Endothelial cell of umbilical vein (primary cell): Measurements from ENCODE around the gene LMX1A. TPM values are rescaled to one million over a fixed set of nuclear protein-coding genes. Genes with fewer than 3 reads are reported as not detected.

Experiments used
- BruUV-seq: library from RNA; stranded (reverse); fragments of 400-500 nt; replicated peaks from 2 replicates; lab custom pipeline; 2021; lab: Mats Ljungman, UMichigan
- CTCF ChIA-PET: fragments of 300-600, 350-600 bp; sonication (Branson Sonifier 250); formaldehyde crosslinking; loops from one replicate; lab custom pipeline; 2021; ENCODE audit warnings: antibody characterized with exemption, inconsistent platforms; lab: Charles Lee
- POLR2A ChIA-PET: fragments of 300-600, 350-600 bp; sonication (Branson Sonifier 250); formaldehyde crosslinking; loops from one replicate; lab custom pipeline; 2021; ENCODE audit warnings: antibody characterized with exemption, inconsistent platforms; lab: Charles Lee
- DNase-seq: peaks from one replicate; pipeline ENCODE4 v3.0.0-alpha.2; 2011; ENCODE audit warnings: low read depth, low spot score
- FAIRE-seq: peaks from 2 replicates; lab custom pipeline; 2011; peaks lifted over from hg19 to GRCh38; lab: Jason Lieb, UNC
- H2AFZ ChIP-seq: 2 replicates; pipeline ENCODE4 v1.6.0; 2012; ENCODE audit warnings: low read depth, low read length, control low read depth, inconsistent platforms
- H3K27ac ChIP-seq: 2 replicates; pipeline ENCODE4 v1.5.1; 2011; ENCODE audit warnings: low read depth, mild to moderate bottlenecking, control low read depth, low read length, moderate library complexity; ENCODE audit not compliant: insufficient read depth
- H3K27me3 ChIP-seq, 2 experiments: 2 replicates each; pipeline versions ENCODE4 v1.6.0 to v1.6.1; 2011; ENCODE audit warnings: low read length in 2 of 2, mixed read lengths in 1 of 2; ENCODE audit not compliant: control insufficient read depth in 2 of 2, insufficient read depth in 2 of 2
- H3K36me3 ChIP-seq, 2 experiments: 2 replicates in 1 of 2; 3 replicates in 1 of 2; pipeline ENCODE4 v1.5.1; 2011; ENCODE audit warnings: low read length in 2 of 2, mild to moderate bottlenecking in 1 of 2, moderate library complexity in 1 of 2; ENCODE audit not compliant: control insufficient read depth in 2 of 2, insufficient read depth in 2 of 2; ENCODE audit errors: extremely low read depth in 1 of 2
- H3K4me1 ChIP-seq: 3 replicates; pipeline ENCODE4 v1.5.1; 2011; ENCODE audit warnings: mild to moderate bottlenecking, low read length; ENCODE audit not compliant: control insufficient read depth, insufficient read depth; ENCODE audit errors: extremely low read depth
- H3K4me2 ChIP-seq: 2 replicates; pipeline ENCODE4 v1.6.1; 2011; ENCODE audit warnings: low read length, control low read depth, mixed read lengths; ENCODE audit not compliant: insufficient read depth
- H3K4me3 ChIP-seq, 3 experiments: fragments of 200-600 bp in 1 of 3; sonication (generic), shearing (Covaris generic) in 1 of 3; replicated peaks in 1 of 3; 2 replicates each; pipeline ENCODE4 v1.5.1; 2011 to 2016; ENCODE audit warnings: control low read depth in 3 of 3, low read length in 3 of 3, mild to moderate bottlenecking in 2 of 3, inconsistent platforms in 1 of 3, low read depth in 1 of 3, moderate library complexity in 1 of 3; ENCODE audit not compliant: insufficient read depth in 1 of 3
- H3K79me2 ChIP-seq: 2 replicates; pipeline ENCODE4 v1.6.0; 2012; ENCODE audit warnings: low read length, inconsistent platforms; ENCODE audit not compliant: control insufficient read depth, insufficient read depth
- H3K9ac ChIP-seq: replicated peaks from 2 replicates; pipeline ENCODE3; 2011; ENCODE audit warnings: low read length, control low read depth; ENCODE audit not compliant: insufficient read depth; ENCODE audit errors: extremely low read depth
- H3K9me1 ChIP-seq: replicated peaks from 3 replicates; pipeline ENCODE4 v1.6.0; 2011; ENCODE audit warnings: mild to moderate bottlenecking, low read length; ENCODE audit not compliant: control insufficient read depth, insufficient read depth; ENCODE audit errors: extremely low read depth
- H3K9me3 ChIP-seq: replicated peaks from 2 replicates; pipeline ENCODE4 v1.5.1; 2012; ENCODE audit warnings: low read length, inconsistent platforms; ENCODE audit not compliant: control insufficient read depth, insufficient read depth
- H4K20me1 ChIP-seq: replicated peaks from 2 replicates; pipeline ENCODE3; 2011; ENCODE audit warnings: mild to moderate bottlenecking, low read length; ENCODE audit not compliant: control insufficient read depth, insufficient read depth; ENCODE audit errors: extremely low read depth
- EZH2 ChIP-seq: IDR thresholded peaks from 2 replicates; pipeline ENCODE4 v1.6.1; 2012; ENCODE audit warnings: borderline replicate concordance, low read depth, mild to moderate bottlenecking, moderate library complexity, low read length, inconsistent platforms; ENCODE audit not compliant: severe bottlenecking
- FOS ChIP-seq: IDR thresholded peaks from 2 replicates; pipeline ENCODE4 v1.6.1; 2011; ENCODE audit warnings: mild to moderate bottlenecking, low read length, moderate library complexity, borderline replicate concordance; ENCODE audit not compliant: insufficient read depth
- GATA2 ChIP-seq: IDR thresholded peaks from 2 replicates; pipeline ENCODE4 v1.7.0; 2011; ENCODE audit warnings: low read depth, mild to moderate bottlenecking, moderate library complexity, mixed read lengths, low read length; ENCODE audit not compliant: insufficient read length, insufficient read depth
- JUN ChIP-seq: IDR thresholded peaks from 2 replicates; pipeline ENCODE4 v1.6.1; 2011; ENCODE audit warnings: borderline replicate concordance, low read depth; ENCODE audit not compliant: insufficient read length, insufficient read depth
- MYC ChIP-seq: IDR thresholded peaks from one replicate; pipeline ENCODE4 v1.6.1; 2011; ENCODE audit warnings: mild to moderate bottlenecking, low read depth, low read length
- POLR2A ChIP-seq: IDR thresholded peaks from 2 replicates; pipeline ENCODE4 v1.6.1; 2012; ENCODE audit warnings: low read depth, mild to moderate bottlenecking, control low read depth, low read length
- POLR2AphosphoS5 ChIP-seq: IDR thresholded peaks from 2 replicates; pipeline ENCODE4 v1.6.1; 2012; ENCODE audit warnings: low read depth, mild to moderate bottlenecking, control low read depth, low read length, moderate library complexity; ENCODE audit not compliant: insufficient read depth
- dilution Hi-C: fragments of 300-500 bp; cut with MboI; formaldehyde crosslinking; loops from one replicate; pipeline ENCODE4 v1.15.0; 2019; ENCODE audit warnings: low sequenced_read_pairs; ENCODE audit not compliant: extremely low pct_ligation_motif_present
- intact Hi-C: fragments of 100-400 bp; cut with micrococcal nuclease; formaldehyde crosslinking; loops from one replicate; pipeline ENCODE4 v1.10.0; 2022
- polyA plus RNA-seq, 4 experiments: library from polyadenylated mRNA; depleted of rRNA in 3 of 4; stranded (reverse) in 3 of 4; unstranded in 1 of 4; fragments of >200 nt; gene quantifications; 2 replicates each; pipeline versions ENCODE4 v1.2.1 to v1.2.3, GENCODE V29; 2011 to 2012; ENCODE audit warnings: missing spikeins in 1 of 4
- total RNA-seq: library from RNA; stranded (reverse); gene quantifications from 2 replicates; pipeline ENCODE4 v1.2.3, GENCODE V29; 2021
- TF ChIP-seq, protein P1 (sequence below), 2 donors: IDR thresholded peaks; 1 replicate in 1 of 2; 2 replicates in 1 of 2; pipeline ENCODE4 v1.5.1; 2011; ENCODE audit warnings: low read length in 2 of 2, mild to moderate bottlenecking in 2 of 2, moderate library complexity in 2 of 2, control low read depth in 1 of 2, inconsistent platforms in 1 of 2, low read depth in 1 of 2; ENCODE audit not compliant: insufficient read depth in 1 of 2; ENCODE audit errors: extremely low read depth in 1 of 2
- TF ChIP-seq, protein P2 (sequence below): IDR thresholded peaks from 2 replicates; pipeline ENCODE4 v1.6.1; 2011; ENCODE audit not compliant: insufficient read depth, insufficient read length

LMX1A gene
- total and polyA plus RNA-seq, 2 donors (not counting 3 experiments of a cell fraction or from before 2014, with no cell fraction given) = not detected

GRCh38 chr1:165222580-165222979 lies 133.9 kb downstream of the LMX1A start:
- TF ChIP-seq GATA2 (no peak), POLR2AphosphoS5 (no peak), FOS (no peak), POLR2A (no peak)
- TF ChIP-seq, protein P1, sequence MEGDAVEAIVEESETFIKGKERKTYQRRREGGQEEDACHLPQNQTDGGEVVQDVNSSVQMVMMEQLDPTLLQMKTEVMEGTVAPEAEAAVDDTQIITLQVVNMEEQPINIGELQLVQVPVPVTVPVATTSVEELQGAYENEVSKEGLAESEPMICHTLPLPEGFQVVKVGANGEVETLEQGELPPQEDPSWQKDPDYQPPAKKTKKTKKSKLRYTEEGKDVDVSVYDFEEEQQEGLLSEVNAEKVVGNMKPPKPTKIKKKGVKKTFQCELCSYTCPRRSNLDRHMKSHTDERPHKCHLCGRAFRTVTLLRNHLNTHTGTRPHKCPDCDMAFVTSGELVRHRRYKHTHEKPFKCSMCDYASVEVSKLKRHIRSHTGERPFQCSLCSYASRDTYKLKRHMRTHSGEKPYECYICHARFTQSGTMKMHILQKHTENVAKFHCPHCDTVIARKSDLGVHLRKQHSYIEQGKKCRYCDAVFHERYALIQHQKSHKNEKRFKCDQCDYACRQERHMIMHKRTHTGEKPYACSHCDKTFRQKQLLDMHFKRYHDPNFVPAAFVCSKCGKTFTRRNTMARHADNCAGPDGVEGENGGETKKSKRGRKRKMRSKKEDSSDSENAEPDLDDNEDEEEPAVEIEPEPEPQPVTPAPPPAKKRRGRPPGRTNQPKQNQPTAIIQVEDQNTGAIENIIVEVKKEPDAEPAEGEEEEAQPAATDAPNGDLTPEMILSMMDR (IDR thresholded peaks at IDR 0.05; ENCODE audit: extremely low read depth in 1 of 2, insufficient read depth in 1 of 2, low read depth in 1 of 2, low read length in 2 of 2) = no peak
- Histone ChIP-seq H3K27ac (no peak overlapping the region), H4K20me1 (no peaks in the 10 kb centered on the region), H3K4me3 (no peak overlapping the region), H2AFZ (no peak overlapping the region), H3K9me1 (no peaks in the 10 kb centered on the region), H3K79me2 (no peaks in the 10 kb centered on the region), H3K9ac (no peak overlapping the region), H3K4me2 (no peak overlapping the region), H3K4me1 (no peaks in the 10 kb centered on the region), H3K27me3 (no peaks in the 10 kb centered on the region), H3K9me3 (no peaks in the 10 kb centered on the region), H3K36me3 (no peaks in the 10 kb centered on the region)
- intact Hi-C loops = no loop called here
- POLR2A ChIA-PET = no interaction called here
- BruUV-seq = no TSS peak
- DNase-seq = no peak
- dilution Hi-C loops = no loop called here
- CTCF ChIA-PET = no interaction called here
- FAIRE-seq = no peak

GRCh38 chr1:165218731-165219130 lies 137.8 kb downstream of the LMX1A start:
- Histone ChIP-seq H3K9ac (no peak overlapping the region), H3K27ac (no peak overlapping the region), H3K36me3 (no peaks in the 10 kb centered on the region), H3K4me2 (no peak overlapping the region), H3K4me1 (no peaks in the 10 kb centered on the region), H4K20me1 (no peaks in the 10 kb centered on the region), H2AFZ (no peak overlapping the region), H3K9me3 (no peaks in the 10 kb centered on the region), H3K4me3 (no peak overlapping the region), H3K9me1 (no peaks in the 10 kb centered on the region), H3K27me3 (no peaks in the 10 kb centered on the region), H3K79me2 (no peaks in the 10 kb centered on the region)
- ChIA-PET POLR2A (no interaction called here), CTCF (no interaction called here)
- intact Hi-C loops (no loop called here), dilution Hi-C loops (no loop called here)
- FAIRE-seq (no peak), DNase-seq (no peak)
- no TSS peak for BruUV-seq
- TF ChIP-seq EZH2 (no peak), POLR2AphosphoS5 (no peak), FOS (no peak), POLR2A (no peak), GATA2 (no peak), MYC (no peak), JUN (no peak)
- TF ChIP-seq, protein P2, sequence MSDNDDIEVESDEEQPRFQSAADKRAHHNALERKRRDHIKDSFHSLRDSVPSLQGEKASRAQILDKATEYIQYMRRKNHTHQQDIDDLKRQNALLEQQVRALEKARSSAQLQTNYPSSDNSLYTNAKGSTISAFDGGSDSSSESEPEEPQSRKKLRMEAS = no peak
- TF ChIP-seq, protein P1 (IDR thresholded peaks at IDR 0.05; ENCODE audit: extremely low read depth in 1 of 2, insufficient read depth in 1 of 2, low read depth in 1 of 2, low read length in 2 of 2) = no peak
